Suprapubic skin (tissue), 4 donors: Measurements from ENCODE around the gene SERPINB6.

Experiments used
- CTCF ChIP-seq, 2 donors: fragments of 200-600 bp in 1 of 2; fragments of 450-650 bp in 1 of 2; sonication (generic) in 1 of 2; IDR thresholded peaks; one replicate each; pipeline ENCODE4 v1.5.1; 2016 to 2019; ENCODE audit warnings: antibody characterized with exemption in 2 of 2, mild to moderate bottlenecking in 1 of 2, moderate library complexity in 1 of 2
- EP300 ChIP-seq: sonication (generic); formaldehyde crosslinking; IDR thresholded peaks from one replicate; pipeline ENCODE4 v1.6.1; 2017; ENCODE audit warnings: antibody characterized with exemption
- POLR2A ChIP-seq, 2 donors: fragments of 450-650 bp; IDR thresholded peaks; one replicate each; pipeline ENCODE4 v1.6.1; 2017; ENCODE audit warnings: antibody characterized with exemption in 2 of 2, mild to moderate bottlenecking in 2 of 2, moderate library complexity in 2 of 2
- POLR2AphosphoS5 ChIP-seq, 3 donors: sonication (generic); formaldehyde crosslinking; IDR thresholded peaks; one replicate each; pipeline ENCODE4 v1.6.1; 2017; ENCODE audit warnings: antibody characterized with exemption in 3 of 3

GRCh38 chr6:2970034-2970685 lies 1.2 kb downstream of the SERPINB6 start:
- TF ChIP-seq CTCF (IDR thresholded peaks at IDR 0.05) (no peak), POLR2AphosphoS5 (IDR thresholded peaks at IDR 0.05) (no peak), POLR2A (IDR thresholded peaks at IDR 0.05) (no peak), EP300 (no peak)
